GM19467 (cell line): ENCODE data around the gene STARD6.
A peak's percentile ranks its signal among the peaks of the same experiment; 100 is the strongest.
"Not testable (repeated sequence)": the region's sequence is repeated elsewhere in the genome, so short reads cannot be mapped to it uniquely, and the experiment has no call there.

ENCODE experiments used
- ATAC-seq: cut with Tn5 transposase; IDR thresholded peaks from one replicate; pipeline ENCODE4 v1.9.1; 2021; ENCODE audit warnings: mild to moderate bottlenecking, moderate library complexity; ENCODE audit not compliant: unreplicated experiment

STARD6 gene

DNA sequence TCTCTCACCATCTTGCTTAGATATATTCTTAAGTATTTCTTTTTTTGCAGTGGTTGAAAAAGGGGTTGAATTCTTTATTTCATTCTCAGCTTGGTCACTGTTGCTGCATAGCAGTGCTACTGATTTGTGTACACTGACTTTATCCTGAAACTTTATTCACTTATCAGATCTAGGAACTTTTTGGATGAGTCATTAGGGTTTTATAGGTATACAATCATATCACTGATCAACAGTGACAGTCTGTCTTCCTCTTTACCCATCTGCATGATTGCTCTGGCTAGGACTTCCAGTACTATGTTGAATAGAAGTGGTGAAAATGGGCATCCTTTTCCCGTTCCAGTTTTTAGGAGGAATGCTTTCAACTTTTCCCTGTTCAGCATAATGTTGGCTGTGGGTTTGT lies 6.5 kb downstream of the STARD6 start:
- ATAC-seq, result no peak

DNA sequence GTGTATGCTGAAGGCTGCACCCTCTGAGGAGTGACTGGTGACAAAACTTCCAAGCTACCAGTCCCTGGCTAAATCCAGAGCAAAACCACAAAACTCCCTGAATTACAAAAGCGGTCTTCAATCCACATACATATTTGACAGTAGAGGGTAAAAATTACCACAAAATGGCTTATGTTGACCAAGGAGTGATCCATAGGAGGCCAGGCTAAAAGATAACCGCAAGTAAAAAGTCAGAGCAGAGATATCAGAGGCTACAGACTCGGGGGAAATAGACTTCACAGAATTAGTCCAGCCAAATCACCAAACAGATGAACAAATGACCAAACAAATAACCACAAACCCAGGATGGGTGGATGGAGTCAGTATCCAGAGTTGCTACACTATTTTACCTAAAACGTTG lies 19.4 kb downstream of the STARD6 start:
- ATAC-seq, result no peak

DNA sequence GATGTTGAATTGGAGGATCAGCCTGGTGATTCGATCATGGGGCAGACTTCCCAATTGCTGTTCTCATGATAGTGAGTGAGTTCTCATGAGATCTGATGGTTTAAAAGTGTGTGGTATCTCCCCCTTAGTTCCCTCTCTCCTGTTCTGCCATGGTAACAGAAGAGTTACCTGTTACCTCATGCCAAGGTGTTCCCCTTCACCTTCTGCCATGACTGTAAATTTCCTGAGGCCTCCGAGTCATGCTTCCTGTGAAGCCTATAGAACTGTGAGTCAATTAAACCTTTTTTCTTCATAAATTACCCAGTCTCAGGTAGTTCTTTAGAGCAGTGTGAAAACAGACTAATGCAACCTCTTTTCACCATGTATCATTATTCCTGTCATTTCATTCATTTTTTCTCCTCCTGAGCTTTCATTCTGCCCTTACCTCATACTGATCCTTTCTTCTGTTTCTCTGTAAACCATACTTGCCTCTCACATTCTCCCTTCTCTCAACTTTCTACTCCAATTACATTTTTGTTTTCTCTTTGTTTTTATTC lies 22.0 kb downstream of the STARD6 start:
- no peak for ATAC-seq

DNA sequence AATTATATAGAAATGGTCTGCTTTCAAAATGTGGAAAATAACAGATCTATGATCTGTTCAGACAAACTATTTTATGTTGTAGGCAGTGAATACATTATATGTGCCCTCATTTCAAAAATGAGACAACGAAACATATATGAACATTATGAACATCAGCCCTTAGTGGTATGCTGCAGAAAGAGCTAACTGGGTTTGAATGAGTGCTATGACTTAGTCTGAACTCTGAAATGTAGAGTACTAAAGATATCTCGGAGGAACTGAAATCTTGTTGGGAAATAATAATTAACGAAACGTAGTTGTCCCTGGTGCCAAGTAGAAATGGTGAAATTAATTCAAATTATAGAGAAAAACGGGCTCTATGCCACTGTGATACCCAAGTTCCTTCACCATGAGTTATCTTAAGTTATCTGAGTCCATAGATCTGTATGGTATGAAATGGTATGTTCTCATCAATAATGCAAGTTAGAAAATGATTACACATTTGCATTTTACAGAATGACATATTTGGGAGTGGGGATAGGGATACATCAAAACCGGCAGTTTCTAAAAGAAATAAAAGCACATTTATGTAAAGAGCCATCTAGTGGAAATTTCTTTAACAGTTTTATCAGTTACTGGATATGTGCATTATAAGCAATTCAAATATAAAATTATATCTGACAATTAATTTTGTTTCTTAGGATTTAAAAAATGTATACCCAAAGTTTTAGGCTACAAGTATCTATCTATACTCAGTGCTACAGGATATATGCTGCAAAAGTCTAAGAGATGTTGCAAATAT lies 26.7 kb downstream of the STARD6 start:
- ATAC-seq, result no peak

DNA sequence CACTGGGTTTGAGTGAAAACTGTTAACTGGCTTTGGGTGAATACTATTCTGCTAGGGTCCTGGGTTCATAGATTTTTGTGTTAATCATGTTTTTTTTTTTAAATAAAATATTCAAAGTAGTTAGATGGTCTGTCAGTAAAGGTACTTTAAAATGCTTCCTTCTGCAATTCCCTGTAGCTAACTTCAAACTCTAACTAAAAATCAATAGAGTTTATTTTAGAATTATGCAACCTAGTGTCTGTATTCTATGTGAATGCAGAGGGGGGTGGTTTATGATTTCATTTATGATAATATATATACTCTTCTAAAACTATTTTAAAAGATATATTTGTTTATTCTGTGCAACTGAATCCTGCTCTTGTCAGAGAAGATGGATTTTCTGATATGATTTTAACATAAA lies 27.9 kb downstream of the STARD6 start:
- ATAC-seq, result no peak

DNA sequence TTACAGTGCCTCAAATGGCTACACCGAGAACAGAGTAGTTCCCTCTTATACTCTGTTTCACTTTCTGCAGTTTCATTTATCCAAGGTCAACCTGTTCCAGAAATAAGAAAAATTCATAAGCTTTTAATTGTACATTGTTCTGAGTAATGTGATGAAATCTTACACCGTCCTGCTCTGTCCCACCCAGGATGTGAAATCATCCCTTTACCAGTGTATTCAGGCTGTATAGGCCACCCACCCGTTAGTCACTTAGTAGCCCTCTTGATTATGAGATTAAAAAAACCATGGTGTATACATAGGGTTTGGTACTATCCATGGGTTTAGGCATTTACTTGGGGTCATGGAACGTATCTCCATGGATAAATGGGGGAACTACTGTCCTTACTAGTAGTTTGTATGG lies 29.8 kb downstream of the STARD6 start:
- no peak for ATAC-seq

DNA sequence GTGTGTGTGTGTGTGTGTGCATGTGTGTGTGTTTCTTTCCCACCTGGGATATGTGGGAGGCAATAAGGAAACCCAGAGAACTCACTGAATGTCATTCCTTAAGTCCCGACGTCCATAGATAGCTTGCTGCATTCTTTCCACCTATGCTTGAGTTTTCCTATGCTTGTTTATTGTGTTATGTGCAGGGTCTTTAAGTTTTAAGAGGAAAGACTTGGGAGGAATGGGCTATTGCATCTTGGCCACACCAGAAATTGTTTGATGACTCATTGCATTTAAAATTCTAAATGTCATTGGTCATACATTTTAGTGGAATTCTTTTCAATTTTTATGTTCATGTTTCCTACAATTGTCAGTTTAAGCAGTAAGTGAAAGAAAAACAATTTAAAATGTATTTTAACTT lies 33.7 kb downstream of the STARD6 start:
- ATAC-seq, result no peak

DNA sequence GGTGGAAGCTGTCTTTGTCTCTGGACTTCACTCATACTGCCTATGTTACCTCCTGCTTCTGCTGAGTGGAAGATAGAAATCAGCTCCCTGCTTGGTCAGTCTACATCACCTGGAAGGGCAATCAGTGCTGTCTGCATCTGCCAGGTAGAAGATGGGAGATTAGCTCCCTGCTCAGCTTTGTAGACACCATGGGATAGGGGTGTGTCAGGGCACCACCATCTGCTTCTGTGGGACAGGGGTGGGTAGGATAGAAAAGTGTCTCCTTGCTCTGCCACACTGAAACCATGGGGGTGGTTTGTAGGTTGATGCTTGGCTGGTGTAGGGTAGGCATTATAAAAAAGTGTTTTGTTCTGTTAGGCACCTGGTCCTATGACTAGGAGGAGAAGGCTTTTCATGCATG lies 34.1 kb downstream of the STARD6 start:
- ATAC-seq, result no peak

DNA sequence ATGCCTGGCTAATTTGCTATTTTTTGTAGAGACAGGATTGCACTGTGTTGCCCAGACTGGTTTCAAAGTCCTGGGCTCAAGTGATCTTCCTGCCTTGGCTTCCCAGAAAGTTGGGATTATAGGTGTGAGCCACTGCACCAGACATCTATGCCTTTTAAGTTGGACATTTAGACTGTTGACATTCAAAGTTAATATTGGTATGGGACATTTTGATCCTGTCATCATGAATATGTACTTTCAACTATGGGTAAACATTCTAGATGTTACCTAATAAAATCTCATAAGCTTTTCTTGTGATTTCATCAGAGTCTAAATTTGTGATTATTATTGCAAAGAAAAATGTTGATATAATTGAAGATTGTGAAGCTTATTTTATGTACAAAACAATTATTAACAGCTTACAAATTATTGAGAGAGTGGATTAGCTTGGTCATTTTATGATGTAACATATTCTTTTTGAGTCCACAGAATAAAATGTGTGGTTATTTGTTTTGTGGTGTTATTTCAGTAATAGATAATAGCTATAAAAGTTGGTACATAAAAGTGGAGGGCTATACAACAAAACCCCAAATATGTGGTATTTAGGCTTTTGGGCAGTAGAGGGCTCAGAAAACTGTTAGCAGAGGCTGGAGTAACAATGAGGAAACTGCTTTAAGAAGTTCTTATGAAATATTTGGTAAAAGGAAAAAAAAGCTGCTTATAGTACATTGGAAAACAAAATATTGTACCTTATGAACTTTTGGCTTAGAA lies 41.4 kb downstream of the STARD6 start:
- no peak for ATAC-seq

DNA sequence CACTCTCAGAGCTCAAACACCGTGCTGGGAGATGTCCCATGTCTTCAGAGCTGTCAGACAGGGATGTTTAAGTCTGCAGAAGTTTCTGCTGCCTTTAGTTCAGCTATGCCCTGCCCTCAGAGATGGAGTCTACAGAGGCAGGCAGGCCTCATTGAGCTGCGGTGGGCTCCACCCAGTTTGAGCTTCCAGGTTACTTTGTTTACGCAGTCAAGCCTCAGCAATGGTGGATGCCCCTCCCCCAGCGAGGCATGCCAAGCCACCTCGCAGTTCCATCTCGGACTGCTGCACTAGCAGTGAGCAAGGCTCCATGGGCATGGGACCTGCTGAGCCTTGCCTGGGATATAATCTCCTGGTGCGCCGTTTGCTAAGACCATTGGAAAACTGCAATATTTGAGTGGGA lies 48.1 kb downstream of the STARD6 start:
- ATAC-seq, result not testable (repeated sequence)

DNA sequence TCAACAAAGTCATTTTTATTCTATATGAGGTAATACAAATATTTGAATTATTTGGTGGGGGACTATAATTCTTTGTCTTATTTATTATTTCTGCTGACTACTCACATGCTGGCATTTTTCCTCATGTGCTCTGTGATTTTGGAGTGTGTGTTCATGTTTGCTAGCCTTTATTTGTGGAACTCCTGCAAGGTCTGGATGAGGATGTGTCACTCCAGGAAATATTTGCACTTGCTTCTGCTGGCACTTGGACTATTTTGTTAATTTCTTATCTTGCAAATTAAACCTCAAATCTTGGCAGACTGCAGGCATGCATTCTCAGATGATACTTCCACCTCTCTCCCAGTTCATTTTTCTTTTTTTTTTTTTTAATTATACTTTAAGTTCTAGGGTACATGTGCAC lies 54.2 kb downstream of the STARD6 start:
- ATAC-seq, result no peak

DNA sequence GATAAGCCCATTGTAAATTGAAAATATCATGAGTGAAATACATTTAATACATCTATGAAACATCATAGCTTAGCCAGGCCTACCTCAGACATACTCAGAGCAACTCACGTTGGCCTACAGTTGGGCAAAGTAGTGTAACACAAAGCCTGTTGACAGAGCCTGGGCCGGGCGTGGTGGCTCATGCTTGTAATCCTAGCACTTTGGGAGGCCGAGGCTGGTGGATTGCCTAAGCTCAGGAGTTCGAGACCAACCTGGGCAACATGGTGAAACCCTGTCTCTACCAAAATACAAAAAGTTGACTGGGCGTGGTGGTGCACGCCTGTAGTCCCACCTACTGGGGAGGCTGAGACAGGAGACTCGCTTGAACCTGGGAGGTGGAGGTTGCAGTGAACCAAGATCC lies 58.7 kb downstream of the STARD6 start:
- ATAC-seq, result not testable (repeated sequence)

DNA sequence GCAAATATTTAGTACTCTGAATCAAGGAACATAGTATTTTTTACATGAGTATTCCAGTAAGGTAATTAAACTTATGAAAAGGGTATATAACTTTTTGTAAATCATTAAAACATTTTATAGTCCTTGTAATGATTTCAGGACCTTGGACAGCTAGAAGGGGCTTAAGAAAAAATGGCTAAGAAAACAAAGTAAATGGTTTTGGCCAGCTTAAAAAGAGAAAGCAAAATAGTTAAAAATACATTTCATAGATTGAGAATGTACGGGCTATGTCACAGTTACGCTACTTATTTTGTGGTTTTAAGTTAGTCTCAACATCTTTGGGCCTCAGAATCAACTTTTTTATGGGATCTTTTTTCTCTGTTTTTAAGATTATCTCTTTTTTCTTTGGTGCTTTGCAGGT lies 61.6 kb downstream of the STARD6 start:
- no peak for ATAC-seq

DNA sequence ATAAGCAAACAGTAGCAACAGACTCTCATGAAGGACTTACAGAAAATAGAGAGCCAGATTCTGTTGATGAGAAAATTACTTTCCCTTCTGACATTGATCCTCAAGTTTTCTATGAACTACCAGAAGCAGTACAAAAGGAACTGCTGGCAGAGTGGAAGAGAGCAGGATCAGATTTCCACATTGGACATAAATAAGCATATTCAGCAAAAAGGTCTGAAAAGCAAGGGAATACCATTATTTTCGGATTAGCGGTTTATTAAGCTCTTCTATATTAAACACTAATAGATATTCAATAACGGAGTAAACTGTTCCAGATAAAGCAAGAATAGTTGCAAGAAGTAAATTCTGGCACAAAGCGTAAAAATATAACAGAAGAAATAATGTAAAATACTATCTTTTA lies 63.4 kb downstream of the STARD6 start:
- ATAC-seq, result no peak

DNA sequence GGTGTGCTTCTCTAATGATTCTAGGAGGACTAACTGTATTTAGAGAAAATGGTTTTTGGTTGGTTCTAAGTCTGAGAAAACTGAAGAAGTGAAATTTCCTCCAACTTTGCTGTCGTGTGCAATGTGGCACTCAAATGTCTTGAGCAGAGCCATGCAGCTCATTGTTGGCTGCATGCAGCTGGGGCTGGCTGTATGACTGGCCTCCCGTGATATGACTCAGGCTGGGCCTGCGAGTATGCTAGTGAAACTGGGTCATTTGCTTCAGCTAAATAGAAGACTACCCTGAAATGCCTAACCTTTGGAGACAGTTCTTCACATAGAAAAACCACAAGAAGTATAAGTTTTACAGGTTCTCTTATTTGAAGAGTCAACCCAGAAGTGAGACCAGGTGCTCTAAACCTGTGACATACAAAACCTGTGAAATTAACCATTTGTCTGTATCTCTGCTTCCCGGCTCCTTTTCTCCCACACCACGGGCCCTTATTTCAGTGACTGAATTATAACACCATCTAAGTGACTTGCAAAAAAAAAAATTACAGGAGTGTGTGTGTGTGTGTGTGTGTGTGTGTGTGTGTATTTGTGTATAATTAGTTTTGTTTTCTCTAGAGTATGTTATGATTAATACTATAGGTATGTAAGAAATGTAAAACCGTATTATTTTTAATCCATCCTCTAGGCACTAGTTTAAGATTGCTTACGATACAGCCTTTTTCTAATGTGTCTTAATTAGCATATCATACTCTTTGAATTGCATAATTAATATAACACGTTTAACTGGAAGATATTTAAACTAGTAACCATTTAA lies 72.5 kb downstream of the STARD6 start:
- peak; percentile 99 for ATAC-seq

DNA sequence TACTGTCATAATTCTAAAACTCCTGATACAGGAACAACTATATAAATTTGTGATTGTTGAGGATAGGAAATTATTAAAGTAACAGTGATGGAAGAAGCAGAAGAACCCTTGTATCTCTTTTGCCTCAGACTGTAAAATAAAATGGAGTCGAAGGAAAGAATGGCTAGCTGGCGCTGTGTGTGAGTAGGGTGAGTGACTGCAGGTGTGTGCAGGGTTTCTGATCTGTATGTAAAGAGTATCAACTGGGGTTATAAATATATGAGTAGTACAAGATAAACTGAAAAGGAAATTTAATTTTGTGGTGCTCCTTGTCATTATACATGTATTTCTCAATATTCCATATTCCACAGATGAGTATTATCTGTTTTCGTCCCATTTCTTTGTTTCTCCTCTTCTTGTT lies 73.1 kb downstream of the STARD6 start:
- peak; percentile 33 for ATAC-seq

DNA sequence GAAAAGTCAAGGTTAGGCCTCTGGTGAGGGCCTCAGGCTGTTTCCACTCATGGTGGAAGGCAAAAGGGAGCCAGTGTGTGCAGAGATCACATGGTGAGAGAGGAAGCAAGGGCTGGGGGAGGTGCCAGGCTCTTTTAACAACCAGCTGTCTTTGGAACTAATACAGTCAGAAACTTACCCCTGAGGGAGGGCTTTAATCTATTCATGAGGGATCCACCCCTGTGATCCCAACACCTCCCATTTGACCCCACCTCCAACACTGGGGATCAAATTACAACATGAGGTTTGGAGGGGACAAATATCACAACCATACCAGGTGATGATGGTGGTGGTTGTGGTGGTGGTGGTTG lies 77.5 kb downstream of the STARD6 start:
- ATAC-seq, result no peak

DNA sequence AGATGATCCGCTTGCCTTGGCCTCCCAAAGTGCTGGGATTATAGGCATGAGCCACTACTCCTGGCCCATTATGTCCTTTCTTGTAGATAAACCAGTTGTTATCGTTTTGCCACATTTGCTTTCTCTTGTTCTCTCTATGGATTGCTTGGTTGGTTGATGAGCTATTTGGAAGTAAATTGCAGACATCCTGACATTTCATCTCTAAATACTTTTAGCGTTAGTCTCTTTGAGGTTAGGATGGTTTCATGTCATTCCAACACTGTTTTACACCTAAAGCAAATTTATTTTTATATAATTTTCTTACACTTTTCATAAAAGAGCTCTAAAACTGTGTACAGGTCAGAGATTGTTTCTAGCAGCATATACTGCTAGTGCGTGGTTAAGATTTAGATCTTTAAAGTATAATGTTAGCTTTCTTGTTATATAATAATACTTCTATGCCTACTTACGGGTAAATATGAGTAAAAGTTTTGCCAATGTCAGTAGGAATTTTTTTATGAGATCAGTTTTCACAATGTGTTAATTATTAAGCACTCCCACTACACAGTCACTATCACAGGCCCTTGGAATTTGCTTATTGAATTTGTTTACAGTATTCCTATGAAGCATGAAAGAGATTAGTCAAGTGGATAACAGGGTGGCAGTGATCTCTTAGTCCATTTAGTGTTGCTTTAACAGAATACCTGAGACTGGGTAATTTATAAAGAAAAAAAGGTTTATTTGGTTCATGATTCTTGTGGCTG lies 78.0 kb downstream of the STARD6 start:
- no peak for ATAC-seq

DNA sequence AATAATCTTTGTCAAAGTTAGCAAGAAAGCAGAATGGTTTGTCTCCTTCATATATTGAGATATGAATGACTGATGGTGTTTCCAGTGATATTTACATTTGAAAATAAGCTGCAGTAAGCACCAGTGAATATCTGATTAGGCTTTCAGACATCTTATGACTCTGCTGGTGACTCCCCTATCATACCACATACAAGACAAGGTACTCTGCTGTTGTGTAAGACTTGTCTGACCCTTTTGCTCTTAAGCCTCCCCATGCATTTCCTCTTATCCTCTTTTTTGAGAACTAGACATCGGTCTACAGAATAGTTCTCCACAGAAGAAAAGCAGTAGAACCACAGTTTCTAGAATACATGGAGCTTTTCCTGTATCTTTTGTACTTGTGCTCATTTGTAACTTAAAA lies 79.0 kb downstream of the STARD6 start:
- ATAC-seq, result no peak

DNA sequence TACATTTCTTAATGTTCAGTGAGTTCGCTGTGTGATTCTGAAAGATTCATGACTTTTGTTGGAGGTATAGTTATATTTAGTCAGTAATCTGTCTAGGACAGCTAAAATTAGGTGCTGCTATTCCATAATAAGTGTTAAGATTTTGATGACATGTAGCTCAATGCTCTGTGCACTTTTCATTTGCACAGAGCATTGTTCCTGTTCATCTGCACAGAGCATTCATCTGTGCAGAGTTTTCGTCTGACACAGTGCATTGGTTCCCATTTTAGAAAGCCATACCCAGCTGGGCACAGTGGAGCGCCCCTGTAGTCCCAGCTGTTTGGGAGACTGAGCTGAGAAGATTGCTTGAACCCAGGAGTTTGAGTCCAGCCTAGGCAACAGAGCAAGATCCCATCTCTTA lies 79.8 kb downstream of the STARD6 start:
- ATAC-seq, result no peak
